H1 (cell line): ENCODE data around the gene VSX2. TPM values are rescaled to one million over a fixed set of nuclear protein-coding genes. Genes with fewer than 3 reads are reported as not detected.

ENCODE experiments used
- CTCF ChIA-PET: fragments of 300-600 bp; sonication (Branson Sonifier 250); formaldehyde crosslinking; loops from one replicate; lab custom pipeline; 2021; ENCODE audit not compliant: partially characterized antibody; lab: Charles Lee
- POLR2A ChIA-PET: fragments of 300-600 bp; sonication (Branson Sonifier 250); formaldehyde crosslinking; loops from one replicate; lab custom pipeline; 2021; ENCODE audit warnings: inconsistent platforms; ENCODE audit not compliant: partially characterized antibody; lab: Charles Lee
- DNase-seq, 2 experiments: peaks; one replicate each; pipeline versions ENCODE4 v3.0.0 to v3.0.0-alpha.2; 2010 to 2022; ENCODE audit warnings: low spot score in 2 of 2, low read depth in 1 of 2, mixed read lengths in 1 of 2
- FAIRE-seq: peaks from 2 replicates; lab custom pipeline; 2011; peaks lifted over from hg19 to GRCh38; lab: Jason Lieb, UNC
- H2AFZ ChIP-seq: 2 replicates; pipeline ENCODE4 v1.8.1; 2012; ENCODE audit warnings: low read length, inconsistent platforms
- H2AK5ac ChIP-seq: 2 replicates; pipeline ENCODE4 v1.6.1; 2013; ENCODE audit warnings: low read depth, low read length
- H2BK120ac ChIP-seq: replicated peaks from 2 replicates; pipeline ENCODE3; 2013; ENCODE audit warnings: low read depth, low read length, inconsistent platforms
- H2BK12ac ChIP-seq: 2 replicates; pipeline ENCODE4 v1.6.1; 2013; ENCODE audit warnings: low read depth, low read length
- H2BK15ac ChIP-seq: 2 replicates; pipeline ENCODE4 v1.6.1; 2013; ENCODE audit warnings: low read length
- H2BK20ac ChIP-seq: 2 replicates; pipeline ENCODE4 v1.6.1; 2013; ENCODE audit warnings: low read length
- H2BK5ac ChIP-seq: 2 replicates; pipeline ENCODE4 v1.6.1; 2013; ENCODE audit warnings: low read depth, low read length
- H3K14ac ChIP-seq: 2 replicates; pipeline ENCODE4 v1.6.1; 2013; ENCODE audit warnings: inconsistent platforms; ENCODE audit not compliant: insufficient read length
- H3K18ac ChIP-seq: 2 replicates; pipeline ENCODE4 v1.6.1; 2013; ENCODE audit warnings: low read length; ENCODE audit errors: extremely low read depth
- H3K23ac ChIP-seq: 2 replicates; pipeline ENCODE4 v1.6.1; 2013; ENCODE audit warnings: inconsistent platforms; ENCODE audit not compliant: insufficient read length
- H3K23me2 ChIP-seq: 2 replicates; pipeline ENCODE4 v1.6.1; 2013; ENCODE audit warnings: low read depth, low read length
- H3K27ac ChIP-seq: 2 replicates; pipeline ENCODE4 v1.6.1; 2011; ENCODE audit warnings: low read depth, low read length, inconsistent platforms
- H3K27me3 ChIP-seq, 4 experiments: replicated peaks in 1 of 4; 1 replicate in 1 of 4; 2 replicates in 3 of 4; pipeline versions ENCODE4 v1.6.1 to v1.8.1; 2011 to 2013; ENCODE audit warnings: low read length in 3 of 4, mild to moderate bottlenecking in 3 of 4, inconsistent platforms in 2 of 4, mixed read lengths in 2 of 4, moderate library complexity in 1 of 4; ENCODE audit not compliant: control insufficient read depth in 3 of 4, insufficient read depth in 3 of 4; ENCODE audit errors: extremely low read depth in 1 of 4
- H3K36me3 ChIP-seq, 4 experiments: 2 replicates each; pipeline versions ENCODE4 v1.6.1 to v1.8.1; 2011 to 2013; ENCODE audit warnings: mild to moderate bottlenecking in 4 of 4, low read length in 3 of 4, moderate library complexity in 2 of 4, control low read depth in 1 of 4, inconsistent platforms in 1 of 4; ENCODE audit not compliant: insufficient read depth in 4 of 4, control insufficient read depth in 2 of 4
- H3K4ac ChIP-seq: replicated peaks from 2 replicates; pipeline ENCODE3; 2013; ENCODE audit warnings: low read length, low read depth, mixed read lengths, inconsistent platforms; ENCODE audit not compliant: insufficient read length
- H3K4me1 ChIP-seq, 4 experiments: replicated peaks in 1 of 4; 1 replicate in 1 of 4; 2 replicates in 3 of 4; pipeline versions ENCODE4 v1.6.1 to v1.8.1; 2011 to 2013; ENCODE audit warnings: low read length in 3 of 4, inconsistent platforms in 2 of 4, mixed read lengths in 1 of 4; ENCODE audit not compliant: insufficient read depth in 4 of 4, control insufficient read depth in 3 of 4
- H3K4me2 ChIP-seq, 2 experiments: 2 replicates each; pipeline versions ENCODE4 v1.6.1 to v1.8.1; 2011 to 2013; ENCODE audit warnings: low read depth in 2 of 2, low read length in 2 of 2, control low read depth in 1 of 2, inconsistent platforms in 1 of 2, mild to moderate bottlenecking in 1 of 2; ENCODE audit not compliant: insufficient read depth in 1 of 2
- H3K4me3 ChIP-seq, 4 experiments: fragments of 200-600, 300-600 bp in 1 of 4; sonication (generic), shearing (Covaris generic), sonication (Bioruptor Twin) in 1 of 4; 2 replicates each; pipeline versions ENCODE4 v1.5.1 to v1.8.1; 2011 to 2016; ENCODE audit warnings: low read length in 4 of 4, low read depth in 3 of 4, control low read depth in 2 of 4, inconsistent platforms in 2 of 4, mild to moderate bottlenecking in 2 of 4, mixed read lengths in 1 of 4, moderate library complexity in 1 of 4; ENCODE audit not compliant: insufficient read depth in 2 of 4; ENCODE audit errors: extremely low read depth in 1 of 4
- H3K56ac ChIP-seq: replicated peaks from 2 replicates; pipeline ENCODE3; 2013; ENCODE audit warnings: low read depth, mild to moderate bottlenecking, mixed read lengths, low read length, inconsistent platforms; ENCODE audit not compliant: insufficient read length
- H3K79me1 ChIP-seq: 2 replicates; pipeline ENCODE4 v1.6.1; 2013; ENCODE audit warnings: low read depth, low read length, control low read depth
- H3K79me2 ChIP-seq, 2 experiments: 2 replicates each; pipeline versions ENCODE4 v1.6.1 to v1.8.1; 2012 to 2013; ENCODE audit warnings: low read length in 2 of 2, mild to moderate bottlenecking in 2 of 2, inconsistent platforms in 1 of 2; ENCODE audit not compliant: insufficient read depth in 2 of 2, control insufficient read depth in 1 of 2
- H3K9ac ChIP-seq, 4 experiments: replicated peaks in 1 of 4; 1 replicate in 1 of 4; 2 replicates in 3 of 4; pipeline versions ENCODE4 v1.6.1 to v1.8.1; 2011 to 2013; ENCODE audit warnings: low read depth in 3 of 4, low read length in 3 of 4, control low read depth in 2 of 4, mild to moderate bottlenecking in 2 of 4, moderate library complexity in 2 of 4, inconsistent platforms in 1 of 4; ENCODE audit errors: extremely low read depth in 1 of 4
- H3K9me3 ChIP-seq, 2 experiments: 2 replicates each; pipeline versions ENCODE4 v1.6.1 to v1.8.1; 2012 to 2013; ENCODE audit warnings: mild to moderate bottlenecking in 2 of 2, moderate library complexity in 2 of 2, control low read depth in 1 of 2, inconsistent platforms in 1 of 2, low read depth in 1 of 2, low read length in 1 of 2, mixed read lengths in 1 of 2; ENCODE audit not compliant: insufficient read depth in 2 of 2
- H4K20me1 ChIP-seq, 2 experiments: replicated peaks in 1 of 2; 2 replicates each; pipeline versions ENCODE3 to v1.8.1; 2011 to 2013; ENCODE audit warnings: inconsistent platforms in 2 of 2, low read length in 2 of 2, mild to moderate bottlenecking in 1 of 2; ENCODE audit not compliant: insufficient read depth in 2 of 2, control insufficient read depth in 1 of 2
- H4K5ac ChIP-seq: 2 replicates; pipeline ENCODE4 v1.6.1; 2013; ENCODE audit warnings: low read length, low read depth, mixed read lengths, inconsistent platforms; ENCODE audit not compliant: insufficient read length
- H4K8ac ChIP-seq: 2 replicates; pipeline ENCODE4 v1.8.0; 2013; ENCODE audit warnings: mild to moderate bottlenecking, moderate library complexity, low read length, inconsistent platforms; ENCODE audit not compliant: insufficient read depth; ENCODE audit errors: extremely low read depth
- H4K91ac ChIP-seq: replicated peaks from 2 replicates; pipeline ENCODE3; 2013; ENCODE audit warnings: low read length, mixed read lengths, inconsistent platforms; ENCODE audit not compliant: insufficient read length
- ASH2L ChIP-seq: fragments of 200-600, 300-600 bp; sonication (generic); IDR thresholded peaks from one replicate; pipeline ENCODE4 v1.7.1; 2017; ENCODE audit warnings: low read length
- CBX5 ChIP-seq: fragments of 300-800, 300-1000 bp; sonication (generic); IDR thresholded peaks from 2 replicates; pipeline ENCODE4 v1.7.1; 2016; ENCODE audit warnings: antibody characterized with exemption, low read length, low read depth
- CBX8 ChIP-seq: fragments of 300-800, 300-1000 bp; sonication (generic); IDR thresholded peaks from 2 replicates; pipeline ENCODE4 v1.7.1; 2016; ENCODE audit warnings: low read depth, low read length, borderline replicate concordance
- EZH2 ChIP-seq: fragments of 200-600 bp; sonication (generic); IDR thresholded peaks from 2 replicates; pipeline ENCODE4 v1.7.1; 2012; ENCODE audit warnings: low read depth, mild to moderate bottlenecking, moderate library complexity, low read length, inconsistent platforms; ENCODE audit not compliant: severe bottlenecking
- JUN ChIP-seq: IDR thresholded peaks from 2 replicates; pipeline ENCODE4 v1.6.1; 2011; ENCODE audit warnings: low read depth, mild to moderate bottlenecking, improper control_type of control experiment, low read length
- MAX ChIP-seq: IDR thresholded peaks from 2 replicates; pipeline ENCODE4 v1.6.1; 2012; ENCODE audit warnings: inconsistent platforms
- RAD21 ChIP-seq, 2 experiments: IDR thresholded peaks in 1 of 2; conservative IDR thresholded peaks in 1 of 2; 2 replicates each; pipeline ENCODE4 v1.6.1; 2011; ENCODE audit warnings: low read depth in 2 of 2, low read length in 2 of 2, improper control_type of control experiment in 1 of 2, inconsistent platforms in 1 of 2, mild to moderate bottlenecking in 1 of 2, moderate library complexity in 1 of 2
- RFX5 ChIP-seq: IDR thresholded peaks from 2 replicates; pipeline ENCODE4 v1.6.1; 2011; ENCODE audit warnings: low read depth, low read length, improper control_type of control experiment, borderline replicate concordance
- SAP30 ChIP-seq: fragments of 300-600 bp; sonication (generic); IDR thresholded peaks from 2 replicates; pipeline ENCODE4 v1.7.1; 2012; ENCODE audit warnings: low read length, moderate library complexity, mild to moderate bottlenecking, inconsistent platforms; ENCODE audit not compliant: insufficient read depth, insufficient replicate concordance
- SIN3A ChIP-seq, 2 experiments: IDR thresholded peaks in 1 of 2; conservative IDR thresholded peaks in 1 of 2; 2 replicates each; pipeline ENCODE4 v1.6.1; 2011 to 2012; ENCODE audit warnings: low read length in 2 of 2, improper control_type of control experiment in 1 of 2, low read depth in 1 of 2, mild to moderate bottlenecking in 1 of 2
- SP1 ChIP-seq: IDR thresholded peaks from 2 replicates; pipeline ENCODE4 v1.6.1; 2011; ENCODE audit warnings: low read depth, low read length
- SRF ChIP-seq: IDR thresholded peaks from 2 replicates; pipeline ENCODE4 v1.6.1; 2011; ENCODE audit warnings: mild to moderate bottlenecking, low read depth, low read length, moderate library complexity
- TAF1 ChIP-seq: IDR thresholded peaks from 2 replicates; pipeline ENCODE4 v1.6.1; 2011; ENCODE audit warnings: mild to moderate bottlenecking, low read depth, low read length
- WGBS, 2 experiments: shearing (Covaris generic) in 1 of 2; methylation state at CpG; one replicate each; pipeline versions ENCODE4 v1.1.6 to v1.1.7; 2013 to 2015; ENCODE audit warnings: low lambda C conversion rate in 2 of 2, mixed read lengths in 2 of 2, inconsistent platforms in 1 of 2, low coverage in 1 of 2, missing lambda C conversion rate in 1 of 2; ENCODE audit not compliant: insufficient replicate concordance in 2 of 2, insufficient coverage in 1 of 2, insufficient read length in 1 of 2; ENCODE audit errors: extremely low coverage in 1 of 2, missing lambda C conversion rate in 1 of 2; 5-methylcytosine and 5-hydroxymethylcytosine counted together
- polyA plus RNA-seq, 7 experiments: library from polyadenylated mRNA; depleted of rRNA in 3 of 7; stranded (reverse) in 5 of 7; unstranded in 2 of 7; fragments of >200 nt in 5 of 7; fragments of 200-250 nt in 2 of 7; gene quantifications; 1 replicate in 5 of 7; 2 replicates in 1 of 7; 4 replicates in 1 of 7; pipeline versions ENCODE4 v1.2.1 to v1.2.3, GENCODE V29; 2011 to 2013; ENCODE audit warnings: missing spikeins in 2 of 7, mixed read lengths in 2 of 7
- total RNA-seq: library from RNA; stranded (reverse); fragmentation: NEBNext Ultra II Directional; extraction: Animal tissue kit (Norgen Biotek cat#: 25700); gene quantifications from 2 replicates; pipeline ENCODE4 v1.2.1, GENCODE V29; 2021

Gene VSX2
- total and polyA plus RNA-seq, 2 of the 8 experiments (the other 6 are each of a cell fraction or from before 2014, with no cell fraction given): 0.08 to 0.22 TPM

DNA sequence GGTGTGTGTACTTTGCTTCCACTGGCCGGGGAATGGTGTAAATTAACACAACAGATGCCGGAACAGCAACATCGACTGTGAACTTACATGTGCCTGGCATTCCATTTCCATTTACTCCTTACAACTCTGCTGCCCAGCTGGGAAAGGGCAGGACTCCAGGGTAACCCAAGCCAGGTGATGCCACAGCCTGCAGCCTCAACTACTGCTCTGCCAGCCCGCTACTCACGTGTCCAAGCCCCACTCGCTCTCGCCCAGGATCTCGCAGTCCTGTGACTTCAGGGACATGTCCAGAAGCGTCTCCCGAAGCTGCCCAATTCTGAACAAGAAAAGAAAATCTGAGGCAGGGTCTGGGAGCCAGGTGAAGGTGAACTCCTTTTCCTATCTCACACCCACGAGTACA is 52.8 kb downstream of the VSX2 start:
- Histone ChIP-seq H3K79me2 (peaks cover 0 to 27% of the 10 kb centered on the region in 2 experiments; a peak in 2 of 4 replicates), H4K5ac (no peak overlapping the region), H3K79me1 (peaks cover 14% of the 10 kb centered on the region; the same call in 1 of the 2 replicates), H4K20me1 (peaks cover 14 to 31% of the 10 kb centered on the region in 2 experiments), H3K9me3 (no peaks in the 10 kb centered on the region), H3K4me3 (no peak overlapping the region), H2BK15ac (no peak overlapping the region), H3K36me3 (peaks cover 34 to 83% (median 55%) of the 10 kb centered on the region in 4 experiments), H3K4ac (no peak overlapping the region), H2BK120ac (no peak overlapping the region), H3K18ac (no peak overlapping the region), H3K4me1 (0 out of 7 replicates have a peak, but pooled peaks cover 0 to 2% (median 0%) of the 10 kb centered on the region in 4 experiments), H3K9ac (no peak overlapping the region), H4K91ac (no peak overlapping the region), H3K23me2 (no peaks in the 10 kb centered on the region), H3K23ac (no peak overlapping the region), H3K14ac (no peak overlapping the region), H2BK20ac (no peak overlapping the region), H3K27me3 (no peaks in the 10 kb centered on the region), H2AFZ (no peak overlapping the region), H3K4me2 (no peak overlapping the region), H2BK12ac (no peak overlapping the region), H3K27ac (0 out of 2 replicates have a peak overlapping the region, but pooled peaks have one; percentile 14), H2BK5ac (no peak overlapping the region), H2AK5ac (no peak overlapping the region), H4K8ac (no peak overlapping the region), H3K56ac (no peak overlapping the region)
- FAIRE-seq: no peak
- CTCF ChIA-PET: interaction anchor here (0.8 to 15.9 kb wide), 11 partner anchors 11 to 186 kb away, joined by 3 to 214 read pairs (median 36); partner anchors contain the start of genes ABCD4 and VRTN
- POLR2A ChIA-PET: interaction anchor here (0.7 kb wide), 1 partner anchor 10 kb away, joined by 3 read pairs; no protein-coding TSS in a partner anchor
- DNase-seq: no peak
- 88% methylated on average over 11 of the region's 11 CpGs; no CpG with 5 or more reads in 1 of the 2 experiments for WGBS, 2 experiments
- TF ChIP-seq TAF1 (no peak), EZH2 (no peak), SP1 (no peak), SRF (no peak), RFX5 (no peak), RAD21 (IDR thresholded peaks at IDR 0.05 in 1 of 2, conservative IDR thresholded peaks at IDR 0.05 in 1 of 2; ENCODE audit: low read depth in 2 of 2, low read length in 2 of 2) (no peak), ASH2L (no peak), SIN3A (conservative IDR thresholded peaks at IDR 0.05 in 1 of 2, IDR thresholded peaks at IDR 0.05 in 1 of 2; ENCODE audit: low read depth in 1 of 2, low read length in 2 of 2) (no peak), CBX8 (no peak), CBX5 (no peak), SAP30 (no peak), JUN (no peak), MAX (no peak)
